ENCODE measurements around the gene C2orf72. TPM values are rescaled to one million over a fixed set of nuclear protein-coding genes. Genes with fewer than 3 reads are reported as not detected.

C2orf72 gene
- total and polyA plus RNA-seq, 2 donors (not counting 3 experiments of a cell fraction or from before 2014, with no cell fraction given), result 0.01 to 0.11 TPM

DNA sequence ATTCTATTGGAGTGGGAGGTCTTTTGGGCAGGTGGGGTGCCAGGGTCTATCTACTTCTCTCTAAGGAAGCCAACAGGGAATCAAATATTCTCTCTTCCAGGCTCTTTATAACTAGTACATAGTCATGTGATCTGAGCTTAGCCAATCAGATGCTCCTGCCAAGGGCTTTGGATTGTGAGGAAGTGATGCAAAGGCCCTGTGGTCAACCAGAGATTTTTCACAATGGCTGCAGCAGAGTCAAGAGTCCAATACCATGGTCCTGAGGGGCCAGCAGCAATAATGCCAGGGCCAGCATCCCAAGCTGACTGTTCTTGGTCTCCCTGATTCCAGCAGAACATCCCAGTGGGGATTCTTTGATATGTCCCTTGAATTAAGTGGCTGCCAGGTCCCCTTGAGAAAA is 8.4 kb upstream of the C2orf72 start:
- dilution Hi-C loops (cut with MboI; ENCODE audit: extremely low pct_ligation_motif_present, low sequenced_read_pairs), result no loop called here
- Histone ChIP-seq H3K9ac (replicated peaks; ENCODE audit: extremely low read depth, insufficient read depth, low read length) (no peak overlapping the region), H3K4me1 (ENCODE audit: control insufficient read depth, extremely low read depth, insufficient read depth, low read length) (no peaks in the 10 kb centered on the region), H3K4me2 (ENCODE audit: insufficient read depth, low read length) (no peak overlapping the region), H3K79me2 (ENCODE audit: control insufficient read depth, insufficient read depth, low read length) (no peaks in the 10 kb centered on the region), H3K36me3 (ENCODE audit: control insufficient read depth in 2 of 2, extremely low read depth in 1 of 2, insufficient read depth in 2 of 2, low read length in 2 of 2) (no peaks in the 10 kb centered on the region), H2AFZ (ENCODE audit: low read depth, low read length) (no peak overlapping the region), H3K9me3 (replicated peaks; ENCODE audit: control insufficient read depth, insufficient read depth, low read length) (no peaks in the 10 kb centered on the region), H3K27ac (ENCODE audit: insufficient read depth, low read depth, low read length) (no peak overlapping the region), H3K9me1 (replicated peaks; ENCODE audit: control insufficient read depth, extremely low read depth, insufficient read depth, low read length) (no peaks in the 10 kb centered on the region), H4K20me1 (replicated peaks; ENCODE audit: control insufficient read depth, extremely low read depth, insufficient read depth, low read length) (no peaks in the 10 kb centered on the region), H3K4me3 (replicated peaks in 1 of 3; ENCODE audit: insufficient read depth in 1 of 3, low read depth in 1 of 3, low read length in 3 of 3) (no peak overlapping the region), H3K27me3 (ENCODE audit: control insufficient read depth in 2 of 2, insufficient read depth in 2 of 2, low read length in 2 of 2) (peaks cover 5 to 7% of the 10 kb centered on the region in 2 experiments)
- BruUV-seq (replicated peaks), result no TSS peak
- no peak for DNase-seq (ENCODE audit: low read depth, low spot score)
- CTCF ChIA-PET, result no interaction called here
- TF ChIP-seq GATA2 (IDR thresholded peaks at IDR 0.05; ENCODE audit: insufficient read depth, insufficient read length, low read depth, low read length), result no peak
- TF ChIP-seq, protein P1, sequence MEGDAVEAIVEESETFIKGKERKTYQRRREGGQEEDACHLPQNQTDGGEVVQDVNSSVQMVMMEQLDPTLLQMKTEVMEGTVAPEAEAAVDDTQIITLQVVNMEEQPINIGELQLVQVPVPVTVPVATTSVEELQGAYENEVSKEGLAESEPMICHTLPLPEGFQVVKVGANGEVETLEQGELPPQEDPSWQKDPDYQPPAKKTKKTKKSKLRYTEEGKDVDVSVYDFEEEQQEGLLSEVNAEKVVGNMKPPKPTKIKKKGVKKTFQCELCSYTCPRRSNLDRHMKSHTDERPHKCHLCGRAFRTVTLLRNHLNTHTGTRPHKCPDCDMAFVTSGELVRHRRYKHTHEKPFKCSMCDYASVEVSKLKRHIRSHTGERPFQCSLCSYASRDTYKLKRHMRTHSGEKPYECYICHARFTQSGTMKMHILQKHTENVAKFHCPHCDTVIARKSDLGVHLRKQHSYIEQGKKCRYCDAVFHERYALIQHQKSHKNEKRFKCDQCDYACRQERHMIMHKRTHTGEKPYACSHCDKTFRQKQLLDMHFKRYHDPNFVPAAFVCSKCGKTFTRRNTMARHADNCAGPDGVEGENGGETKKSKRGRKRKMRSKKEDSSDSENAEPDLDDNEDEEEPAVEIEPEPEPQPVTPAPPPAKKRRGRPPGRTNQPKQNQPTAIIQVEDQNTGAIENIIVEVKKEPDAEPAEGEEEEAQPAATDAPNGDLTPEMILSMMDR (IDR thresholded peaks at IDR 0.05; ENCODE audit: extremely low read depth in 1 of 2, insufficient read depth in 1 of 2, low read depth in 1 of 2, low read length in 2 of 2), result no peak
- no peak for TF ChIP-seq POLR2AphosphoS5 (IDR thresholded peaks at IDR 0.05; ENCODE audit: insufficient read depth, low read depth, low read length)
- TF ChIP-seq MYC (IDR thresholded peaks at IDR 0.05; ENCODE audit: low read depth, low read length), result no peak
- TF ChIP-seq POLR2A (IDR thresholded peaks at IDR 0.05; ENCODE audit: low read depth, low read length), result no peak
- no peak for TF ChIP-seq JUN (IDR thresholded peaks at IDR 0.05; ENCODE audit: borderline replicate concordance, insufficient read depth, insufficient read length, low read depth)
- TF ChIP-seq, protein P2, sequence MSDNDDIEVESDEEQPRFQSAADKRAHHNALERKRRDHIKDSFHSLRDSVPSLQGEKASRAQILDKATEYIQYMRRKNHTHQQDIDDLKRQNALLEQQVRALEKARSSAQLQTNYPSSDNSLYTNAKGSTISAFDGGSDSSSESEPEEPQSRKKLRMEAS (IDR thresholded peaks at IDR 0.05; ENCODE audit: insufficient read depth, insufficient read length), result no peak
- no peak for TF ChIP-seq EZH2 (IDR thresholded peaks at IDR 0.05; ENCODE audit: borderline replicate concordance, low read depth, low read length, severe bottlenecking)
- intact Hi-C loops (cut with micrococcal nuclease), result no loop called here
- POLR2A ChIA-PET, result no interaction called here
- no peak for FAIRE-seq

Data from endothelial cell of umbilical vein (primary cell).